ENCODE measurements around the gene C3orf18. TPM values are rescaled to one million over a fixed set of nuclear protein-coding genes. Genes with fewer than 3 reads are reported as not detected.
A peak's percentile ranks its signal among the peaks of the same experiment; 100 is the strongest.

The C3orf18 gene
- polyA plus RNA-seq (24.5 and 39.9 TPM in 2 replicates), polyA minus RNA-seq (13.4 and 14.4 TPM in 2 replicates)

GRCh38 chr3:50567386-50568167 lies at the start of gene C3orf18:
Gene C3orf18 (minus strand): TSS chr3:50567747. CDS start chr3:50565699, 2,048 bp downstream.
- H3K9ac ChIP-seq (ENCODE audit: low read length): peak within 1 kb of the TSS; percentile 58
- H3F3A ChIP-seq (ENCODE audit: insufficient read depth, low read length, poor library complexity, severe bottlenecking): no peaks in the 10 kb centered on the region
- no peaks in the 10 kb centered on the region for H3K27me3 ChIP-seq (ENCODE audit: insufficient read depth, low read depth, low read length)
- H2AFZ ChIP-seq (ENCODE audit: low read depth, low read length): peak within 1 kb of the TSS; percentile 99
- no peaks in the 10 kb centered on the region for H3K9me2 ChIP-seq (ENCODE audit: insufficient read depth, low read length)
- no peaks in the 10 kb centered on the region for H4K20me1 ChIP-seq (ENCODE audit: insufficient read depth)
- no peaks in the 10 kb centered on the region for H3K9me3 ChIP-seq (ENCODE audit: low read length)
- no peak within 1 kb of the TSS for H3K27ac ChIP-seq (ENCODE audit: low read length)
- H3K79me2 ChIP-seq (replicated peaks; ENCODE audit: insufficient read depth, low read length): no peaks in the 10 kb centered on the region
- H3K4me3 ChIP-seq (ENCODE audit: low read length): peak within 1 kb of the TSS; percentile 93
- peak within 1 kb of the TSS; percentile 65 for H3K4me2 ChIP-seq (ENCODE audit: low read length)
- no peaks in the 10 kb centered on the region for H3K36me3 ChIP-seq (ENCODE audit: insufficient read depth, low read length)
- TF ChIP-seq CTCF (IDR thresholded peaks at IDR 0.05; ENCODE audit: poor library complexity, severe bottlenecking) (no peak), POLR2AphosphoS5 (IDR thresholded peaks at IDR 0.05) (peak; percentile 12), SMC3 (conservative IDR thresholded peaks at IDR 0.05; ENCODE audit: poor library complexity) (no peak)

GRCh38 chr3:50616770-50617095 lies 49.2 kb upstream of the C3orf18 start:
- Histone ChIP-seq H3K4me3 (ENCODE audit: low read length) (peak overlapping the region; percentile 91), H3K27ac (ENCODE audit: low read length) (no peak overlapping the region), H4K20me1 (ENCODE audit: insufficient read depth) (no peaks in the 10 kb centered on the region), H2AFZ (ENCODE audit: low read depth, low read length) (no peak overlapping the region), H3K4me2 (ENCODE audit: low read length) (peak overlapping the region; percentile 87), H3K79me2 (replicated peaks; ENCODE audit: insufficient read depth, low read length) (no peaks in the 10 kb centered on the region), H3K9me2 (ENCODE audit: insufficient read depth, low read length) (no peaks in the 10 kb centered on the region), H3F3A (ENCODE audit: insufficient read depth, low read length, poor library complexity, severe bottlenecking) (peaks cover 5% of the 10 kb centered on the region), H3K9me3 (ENCODE audit: low read length) (no peaks in the 10 kb centered on the region), H3K9ac (ENCODE audit: low read length) (peak overlapping the region; percentile 18), H3K27me3 (ENCODE audit: insufficient read depth, low read depth, low read length) (peaks cover 8% of the 10 kb centered on the region), H3K36me3 (ENCODE audit: insufficient read depth, low read length) (no peaks in the 10 kb centered on the region)
- TF ChIP-seq CTCF (IDR thresholded peaks at IDR 0.05; ENCODE audit: poor library complexity, severe bottlenecking) (no peak), SMC3 (conservative IDR thresholded peaks at IDR 0.05; ENCODE audit: poor library complexity) (no peak), MXI1 (conservative IDR thresholded peaks at IDR 0.05; ENCODE audit: poor library complexity, severe bottlenecking) (no peak), EZH2 (IDR thresholded peaks at IDR 0.05; ENCODE audit: borderline replicate concordance, insufficient read depth, low read length, poor library complexity, severe bottlenecking) (no peak), EP300 (conservative IDR thresholded peaks at IDR 0.05; ENCODE audit: poor library complexity, severe bottlenecking) (no peak), REST (IDR thresholded peaks at IDR 0.05; ENCODE audit: borderline replicate concordance) (no peak), TAF1 (IDR thresholded peaks at IDR 0.05; ENCODE audit: low read depth) (no peak), POLR2AphosphoS5 (IDR thresholded peaks at IDR 0.05) (no peak), RAD21 (conservative IDR thresholded peaks at IDR 0.05) (no peak)

Data from neural cell (in vitro differentiated cells).